ENCODE data around the gene ASGR1.

DNA sequence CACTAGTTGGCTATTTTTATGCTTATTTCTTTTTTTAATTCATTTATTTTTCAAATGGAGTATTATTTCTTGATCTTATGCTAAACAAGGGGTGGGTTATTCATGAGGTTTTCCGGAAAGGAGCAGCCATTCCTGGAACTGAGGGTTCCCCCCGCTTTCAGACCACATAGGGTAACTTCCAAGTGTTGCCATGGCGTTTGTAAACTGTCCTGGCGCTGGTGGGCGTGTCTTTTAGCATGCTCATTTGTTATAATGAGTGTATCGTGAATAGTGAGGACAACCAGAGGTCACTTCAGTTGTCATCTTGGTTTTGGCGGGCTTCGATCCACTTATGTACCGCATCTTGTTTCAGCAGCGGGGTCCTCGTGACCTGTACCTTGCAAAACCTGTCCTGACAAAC lies 35.0 kb downstream of the ASGR1 start:
- TF ChIP-seq, protein P1, sequence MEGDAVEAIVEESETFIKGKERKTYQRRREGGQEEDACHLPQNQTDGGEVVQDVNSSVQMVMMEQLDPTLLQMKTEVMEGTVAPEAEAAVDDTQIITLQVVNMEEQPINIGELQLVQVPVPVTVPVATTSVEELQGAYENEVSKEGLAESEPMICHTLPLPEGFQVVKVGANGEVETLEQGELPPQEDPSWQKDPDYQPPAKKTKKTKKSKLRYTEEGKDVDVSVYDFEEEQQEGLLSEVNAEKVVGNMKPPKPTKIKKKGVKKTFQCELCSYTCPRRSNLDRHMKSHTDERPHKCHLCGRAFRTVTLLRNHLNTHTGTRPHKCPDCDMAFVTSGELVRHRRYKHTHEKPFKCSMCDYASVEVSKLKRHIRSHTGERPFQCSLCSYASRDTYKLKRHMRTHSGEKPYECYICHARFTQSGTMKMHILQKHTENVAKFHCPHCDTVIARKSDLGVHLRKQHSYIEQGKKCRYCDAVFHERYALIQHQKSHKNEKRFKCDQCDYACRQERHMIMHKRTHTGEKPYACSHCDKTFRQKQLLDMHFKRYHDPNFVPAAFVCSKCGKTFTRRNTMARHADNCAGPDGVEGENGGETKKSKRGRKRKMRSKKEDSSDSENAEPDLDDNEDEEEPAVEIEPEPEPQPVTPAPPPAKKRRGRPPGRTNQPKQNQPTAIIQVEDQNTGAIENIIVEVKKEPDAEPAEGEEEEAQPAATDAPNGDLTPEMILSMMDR (IDR thresholded peaks at IDR 0.05; ENCODE audit: low read depth, low read length), result no peak
- no peak for TF ChIP-seq EZH2phosphoT487 (IDR thresholded peaks at IDR 0.05; ENCODE audit: low read depth)
